Gastrocnemius medialis (tissue), 4 donors: Measurements from ENCODE around the gene RNF43. TPM values are rescaled to one million over a fixed set of nuclear protein-coding genes. Genes with fewer than 3 reads are reported as not detected.

ENCODE experiments used
- ATAC-seq, 2 donors: fragments of 150-250 bp; one replicate each; pipeline ENCODE4 v1.9.1; 2016
- DNase-seq, 2 donors: peaks; one replicate each; pipeline ENCODE4 v3.0.0-alpha.2; 2019
- H3K27ac ChIP-seq, 4 donors: fragments of 200-600 bp; sonication (generic); 1 replicate in 1 of 4; 2 replicates in 3 of 4; pipeline ENCODE4 v1.5.1; 2016 to 2018; ENCODE audit warnings: mild to moderate bottlenecking in 2 of 4, moderate library complexity in 1 of 4
- H3K27me3 ChIP-seq, 3 donors: fragments of 200-600 bp; sonication (generic) in 2 of 3; 1 replicate in 1 of 3; 2 replicates in 2 of 3; pipeline versions ENCODE4 v1.5.1 to v1.6.0; 2016 to 2019; ENCODE audit warnings: mild to moderate bottlenecking in 1 of 3, moderate library complexity in 1 of 3
- H3K36me3 ChIP-seq, 2 donors: fragments of 200-600 bp; sonication (generic) in 1 of 2; one replicate each; pipeline ENCODE4 v1.5.1; 2017 to 2018
- H3K4me1 ChIP-seq, 2 donors: fragments of 200-600 bp; sonication (generic) in 1 of 2; one replicate each; pipeline ENCODE4 v1.5.1; 2016 to 2017; ENCODE audit warnings: mild to moderate bottlenecking in 2 of 2
- H3K4me3 ChIP-seq, 4 donors: fragments of 200-600 bp; sonication (generic) in 3 of 4; 1 replicate in 1 of 4; 2 replicates in 3 of 4; pipeline ENCODE4 v1.5.1; 2016 to 2019; ENCODE audit warnings: mild to moderate bottlenecking in 2 of 4
- H3K9me3 ChIP-seq, 3 donors: fragments of 200-600 bp; sonication (generic) in 2 of 3; 1 replicate in 1 of 3; 2 replicates in 2 of 3; pipeline ENCODE4 v1.5.1; 2016 to 2019
- POLR2A ChIP-seq, 2 donors: fragments of 450-650 bp; IDR thresholded peaks; one replicate each; pipeline ENCODE4 v1.6.1; 2017; ENCODE audit warnings: antibody characterized with exemption in 2 of 2, mild to moderate bottlenecking in 2 of 2, moderate library complexity in 2 of 2
- in situ Hi-C, 4 donors: fragments of 200-750 bp; cut with MboI; loops; one replicate each; pipeline versions ENCODE4 v1.15.0 to v1.8.0; 2017; ENCODE audit warnings: low sequenced_read_pairs in 4 of 4
- intact Hi-C: fragments of 100-400 bp; cut with DNase I; formaldehyde crosslinking; loops from one replicate; pipeline ENCODE4 v1.15.1; 2023; ENCODE audit warnings: low total_unique reads
- total RNA-seq, 4 donors: library from RNA; depleted of rRNA; stranded (reverse); fragments of >200 nt; gene quantifications; one replicate each; pipeline versions ENCODE4 v1.1.0 to v1.2.3, GENCODE V29; 2016
- TF ChIP-seq, protein P1 (sequence below), 5 experiments: fragments of 450-650 bp in 3 of 5; fragments of 200-600 bp in 2 of 5; sonication (generic) in 2 of 5; IDR thresholded peaks in 4 of 5; conservative IDR thresholded peaks in 1 of 5; 1 replicate in 4 of 5; 2 replicates in 1 of 5; pipeline ENCODE4 v1.5.1; 2016 to 2019; ENCODE audit warnings: antibody characterized with exemption in 5 of 5, mild to moderate bottlenecking in 3 of 5, moderate library complexity in 3 of 5

RNF43 gene
- total RNA-seq, 4 donors from 2014 or later, result 0.20 TPM; not detected in 3

DNA sequence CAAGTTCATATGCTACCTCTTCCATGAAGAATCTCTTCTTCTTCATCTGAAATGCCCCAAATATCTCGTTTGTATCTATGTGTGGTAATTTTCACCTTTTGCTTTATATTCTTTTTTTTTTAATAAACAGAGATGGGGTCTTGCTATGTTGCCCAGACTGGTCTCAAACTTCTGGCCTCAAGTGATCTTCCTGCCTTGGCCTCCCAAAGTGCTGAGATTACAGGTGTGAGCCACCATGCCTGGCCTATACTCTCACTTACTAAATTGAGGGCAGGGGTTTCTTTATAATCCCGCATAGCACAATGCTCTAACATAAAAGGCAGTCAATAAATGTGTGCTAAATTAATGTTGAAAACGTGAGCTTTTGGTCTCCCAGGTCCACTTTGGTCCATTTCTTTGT is 30.6 kb downstream of the RNF43 start:
- peaks cover 0 to 3% (median 0%) of the 10 kb centered on the region in 3 donors for H3K27me3 ChIP-seq

DNA sequence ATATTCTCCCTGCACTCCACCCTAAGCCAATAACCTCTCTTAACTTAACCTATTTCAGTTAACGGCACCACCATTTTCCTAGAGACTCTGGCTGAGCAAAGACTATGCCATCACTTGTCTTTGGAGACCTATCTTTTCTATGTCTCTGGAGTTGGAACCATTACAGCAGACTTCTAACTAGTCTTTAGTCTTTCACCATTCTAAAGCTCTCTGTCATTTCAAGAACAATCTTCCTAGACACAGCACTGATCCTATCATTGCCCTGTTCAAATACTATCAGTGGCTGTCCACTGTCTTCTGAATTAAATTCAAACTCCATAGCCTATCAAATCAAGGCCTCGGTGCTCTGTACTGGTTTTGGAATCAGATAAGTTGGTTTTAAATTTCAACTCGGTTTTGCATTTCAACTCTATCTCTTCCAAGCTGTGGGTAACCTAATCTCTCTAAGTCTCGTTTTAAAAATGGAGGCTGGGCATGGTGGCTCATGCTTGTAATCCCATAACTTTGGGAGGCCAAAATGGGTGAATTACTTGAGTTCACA is 31.9 kb downstream of the RNF43 start:
- Histone ChIP-seq H3K36me3 (no peaks in the 10 kb centered on the region), H3K27ac (no peak overlapping the region), H3K4me1 (no peaks in the 10 kb centered on the region), H3K9me3 (no peaks in the 10 kb centered on the region), H3K27me3 (peaks cover 0 to 3% (median 0%) of the 10 kb centered on the region in 3 donors), H3K4me3 (no peak overlapping the region)
- TF ChIP-seq POLR2A (IDR thresholded peaks at IDR 0.05), result no peak
- TF ChIP-seq, protein P1, sequence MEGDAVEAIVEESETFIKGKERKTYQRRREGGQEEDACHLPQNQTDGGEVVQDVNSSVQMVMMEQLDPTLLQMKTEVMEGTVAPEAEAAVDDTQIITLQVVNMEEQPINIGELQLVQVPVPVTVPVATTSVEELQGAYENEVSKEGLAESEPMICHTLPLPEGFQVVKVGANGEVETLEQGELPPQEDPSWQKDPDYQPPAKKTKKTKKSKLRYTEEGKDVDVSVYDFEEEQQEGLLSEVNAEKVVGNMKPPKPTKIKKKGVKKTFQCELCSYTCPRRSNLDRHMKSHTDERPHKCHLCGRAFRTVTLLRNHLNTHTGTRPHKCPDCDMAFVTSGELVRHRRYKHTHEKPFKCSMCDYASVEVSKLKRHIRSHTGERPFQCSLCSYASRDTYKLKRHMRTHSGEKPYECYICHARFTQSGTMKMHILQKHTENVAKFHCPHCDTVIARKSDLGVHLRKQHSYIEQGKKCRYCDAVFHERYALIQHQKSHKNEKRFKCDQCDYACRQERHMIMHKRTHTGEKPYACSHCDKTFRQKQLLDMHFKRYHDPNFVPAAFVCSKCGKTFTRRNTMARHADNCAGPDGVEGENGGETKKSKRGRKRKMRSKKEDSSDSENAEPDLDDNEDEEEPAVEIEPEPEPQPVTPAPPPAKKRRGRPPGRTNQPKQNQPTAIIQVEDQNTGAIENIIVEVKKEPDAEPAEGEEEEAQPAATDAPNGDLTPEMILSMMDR (IDR thresholded peaks at IDR 0.05 in 4 of 5, conservative IDR thresholded peaks at IDR 0.05 in 1 of 5), result no peak
- intact Hi-C loops, result no loop called here
- DNase-seq (no peak), ATAC-seq (no peak)
- in situ Hi-C loops, result no loop called here

More for the DNA sequence above, 30.6 kb downstream of the RNF43 start:
- Histone ChIP-seq H3K27ac (no peak overlapping the region), H3K4me1 (no peaks in the 10 kb centered on the region), H3K36me3 (no peaks in the 10 kb centered on the region), H3K9me3 (no peaks in the 10 kb centered on the region), H3K4me3 (no peak overlapping the region)
- intact Hi-C loops, result no loop called here
- in situ Hi-C loops, result no loop called here
- ATAC-seq, result no peak
- no peak for TF ChIP-seq POLR2A (IDR thresholded peaks at IDR 0.05)
- no peak for DNase-seq

DNA sequence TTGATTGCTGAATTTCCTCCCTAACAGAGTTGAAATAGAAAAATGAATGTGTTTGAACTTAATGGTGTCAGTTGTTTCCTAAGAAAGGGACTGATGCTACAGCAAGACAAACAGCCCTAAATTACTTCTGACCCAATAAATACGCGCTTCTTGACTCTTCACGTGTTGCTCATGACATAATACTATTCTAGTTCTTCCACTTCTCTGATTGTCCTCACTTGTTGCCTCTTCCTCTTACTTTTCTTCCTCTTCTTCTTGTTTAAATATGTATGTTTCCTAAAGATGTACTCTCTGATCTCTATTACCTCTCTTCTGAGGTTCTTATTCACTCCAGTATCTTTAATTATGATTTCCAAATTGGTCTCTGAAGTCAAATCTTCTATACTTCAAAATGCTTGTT is 32.4 kb downstream of the RNF43 start:
- Histone ChIP-seq H3K4me1 (no peaks in the 10 kb centered on the region), H3K9me3 (no peaks in the 10 kb centered on the region), H3K36me3 (no peaks in the 10 kb centered on the region), H3K27me3 (peaks cover 0 to 3% (median 0%) of the 10 kb centered on the region in 3 donors), H3K4me3 (no peak overlapping the region), H3K27ac (no peak overlapping the region)
- in situ Hi-C loops (no loop called here), intact Hi-C loops (no loop called here)
- DNase-seq (no peak), ATAC-seq (no peak)
- TF ChIP-seq, protein P1 (IDR thresholded peaks at IDR 0.05 in 4 of 5, conservative IDR thresholded peaks at IDR 0.05 in 1 of 5), result no peak
- TF ChIP-seq POLR2A (IDR thresholded peaks at IDR 0.05), result no peak

DNA sequence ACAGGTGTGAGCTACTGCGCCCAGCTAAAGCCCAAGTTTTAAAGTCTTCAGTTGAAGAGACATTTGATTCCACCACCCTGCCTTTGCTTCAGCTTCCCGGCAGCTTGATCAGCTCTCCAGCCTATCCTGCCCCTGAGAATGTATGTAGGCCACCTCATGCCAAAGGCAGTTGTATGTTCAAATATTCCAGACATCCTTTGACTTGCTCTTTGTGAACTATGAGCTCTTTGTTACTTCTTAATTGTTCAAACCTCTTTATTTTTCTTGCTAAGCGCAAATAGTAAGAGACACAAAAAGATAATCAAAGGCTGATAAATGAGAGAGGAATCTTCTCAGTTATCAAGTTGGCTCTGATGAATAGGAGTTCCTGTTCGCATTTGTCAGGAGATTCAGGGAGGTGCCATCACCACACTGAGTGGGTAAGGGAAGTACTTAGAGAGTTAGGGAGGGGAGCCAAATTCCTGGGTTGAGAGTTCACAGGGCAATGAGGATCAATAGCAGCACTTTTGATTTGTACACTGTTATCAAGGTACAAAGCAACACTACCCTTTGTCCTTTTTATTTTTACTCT is 33.4 kb downstream of the RNF43 start:
- intact Hi-C loops (no loop called here), in situ Hi-C loops (no loop called here)
- no peaks in the 10 kb centered on the region for H3K9me3 ChIP-seq
- H3K27ac ChIP-seq, result no peak overlapping the region
- no peaks in the 10 kb centered on the region for H3K36me3 ChIP-seq
- H3K4me1 ChIP-seq, result no peaks in the 10 kb centered on the region
- TF ChIP-seq POLR2A (IDR thresholded peaks at IDR 0.05), result no peak
- TF ChIP-seq, protein P1 (IDR thresholded peaks at IDR 0.05 in 4 of 5, conservative IDR thresholded peaks at IDR 0.05 in 1 of 5), result no peak
- H3K27me3 ChIP-seq, result peaks cover 0 to 3% (median 0%) of the 10 kb centered on the region in 3 donors
- H3K4me3 ChIP-seq, result no peak overlapping the region
- ATAC-seq, result no peak
- no peak for DNase-seq

- no peaks in the 10 kb centered on the region for H3K36me3 ChIP-seq
- H3K9me3 ChIP-seq, result no peaks in the 10 kb centered on the region
- H3K4me3 ChIP-seq, result no peak overlapping the region
- DNase-seq (no peak), ATAC-seq (no peak)
- intact Hi-C loops (no loop called here), in situ Hi-C loops (no loop called here)
- H3K27me3 ChIP-seq, result peaks cover 0 to 3% (median 0%) of the 10 kb centered on the region in 3 donors
- TF ChIP-seq POLR2A (IDR thresholded peaks at IDR 0.05), result no peak
- TF ChIP-seq, protein P1 (IDR thresholded peaks at IDR 0.05 in 4 of 5, conservative IDR thresholded peaks at IDR 0.05 in 1 of 5), result no peak
- H3K4me1 ChIP-seq, result no peaks in the 10 kb centered on the region
- H3K27ac ChIP-seq, result no peak overlapping the region
Measured at GRCh38 chr17:58382872-58383242, 34.5 kb downstream of the RNF43 start.
